Central memory CD8-positive, alpha-beta T cell (primary cell): ENCODE measurements around the gene ATP8A1.

Experiments used
- ATAC-seq: fragments of 150-1000 bp; cut with Tn5 transposase; replicated peaks from 2 replicates; pipeline ENCODE4 v1.10.0; 2022; ENCODE audit warnings: mild to moderate bottlenecking, moderate FRiP score, moderate number of reproducible peaks; ENCODE audit not compliant: poor library complexity, severe bottlenecking; ENCODE audit errors: extremely low read depth
- DNase-seq, 2 donors: peaks; one replicate each; pipeline ENCODE4 v3.0.0; 2021; ENCODE audit warnings: low spot score in 2 of 2
- H3K27ac Mint-ChIP-seq: one replicate; pipeline ENCODE4 v1.8.0; 2022; ENCODE audit warnings: low read depth, mild to moderate bottlenecking, moderate library complexity, mixed read lengths
- H3K27me3 Mint-ChIP-seq: one replicate; pipeline ENCODE4 v1.8.0; 2022; ENCODE audit warnings: mixed read lengths
- H3K36me3 Mint-ChIP-seq: one replicate; pipeline ENCODE4 v1.8.0; 2022; ENCODE audit warnings: mild to moderate bottlenecking, moderate library complexity, mixed read lengths; ENCODE audit not compliant: insufficient read depth
- H3K4me1 Mint-ChIP-seq: one replicate; pipeline ENCODE4 v1.8.0; 2022; ENCODE audit warnings: mixed read lengths
- H3K4me3 Mint-ChIP-seq: one replicate; pipeline ENCODE4 v1.8.0; 2022; ENCODE audit warnings: mild to moderate bottlenecking, moderate library complexity, mixed read lengths
- H3K9me3 Mint-ChIP-seq: one replicate; pipeline ENCODE4 v1.8.0; 2022; ENCODE audit warnings: mixed read lengths

Gene ATP8A1

GRCh38 chr4:42460043-42460442 lies 196.9 kb downstream of the ATP8A1 start:
- ATAC-seq, result no peak
- Mint-ChIP-seq H3K27ac (no peak overlapping the region), H3K36me3 (peaks cover 45% of the 10 kb centered on the region), H3K9me3 (no peaks in the 10 kb centered on the region), H3K27me3 (no peaks in the 10 kb centered on the region), H3K4me1 (peaks cover 10% of the 10 kb centered on the region), H3K4me3 (no peak overlapping the region)
- no peak for DNase-seq

GRCh38 chr4:42458657-42459056 lies 198.2 kb downstream of the ATP8A1 start:
- ATAC-seq, result no peak
- H3K9me3 Mint-ChIP-seq, result no peaks in the 10 kb centered on the region

GRCh38 chr4:42454755-42455420 lies 202.0 kb downstream of the ATP8A1 start:
- H3K9me3 Mint-ChIP-seq, result no peaks in the 10 kb centered on the region

More at GRCh38 chr4:42458657-42459056, 198.2 kb downstream of the ATP8A1 start:
- H3K27ac Mint-ChIP-seq, result no peak overlapping the region
- no peaks in the 10 kb centered on the region for H3K27me3 Mint-ChIP-seq
- DNase-seq, result no peak
- peaks cover 36% of the 10 kb centered on the region for H3K36me3 Mint-ChIP-seq
- H3K4me3 Mint-ChIP-seq, result no peak overlapping the region
- H3K4me1 Mint-ChIP-seq, result peaks cover 10% of the 10 kb centered on the region

GRCh38 chr4:42453612-42454011 lies 203.3 kb downstream of the ATP8A1 start:
- H3K4me1 Mint-ChIP-seq, result peaks cover 4% of the 10 kb centered on the region
- no peak for ATAC-seq
- peaks cover 23% of the 10 kb centered on the region for H3K36me3 Mint-ChIP-seq
- DNase-seq, result no peak
- H3K4me3 Mint-ChIP-seq, result no peak overlapping the region
- H3K9me3 Mint-ChIP-seq, result no peaks in the 10 kb centered on the region
- no peaks in the 10 kb centered on the region for H3K27me3 Mint-ChIP-seq
- no peak overlapping the region for H3K27ac Mint-ChIP-seq

More at GRCh38 chr4:42454755-42455420, 202.0 kb downstream of the ATP8A1 start:
- no peak overlapping the region for H3K27ac Mint-ChIP-seq
- H3K27me3 Mint-ChIP-seq, result no peaks in the 10 kb centered on the region
- peaks cover 4% of the 10 kb centered on the region for H3K4me1 Mint-ChIP-seq
- DNase-seq (no peak), ATAC-seq (no peak)
- H3K4me3 Mint-ChIP-seq, result no peak overlapping the region
- H3K36me3 Mint-ChIP-seq, result peaks cover 19% of the 10 kb centered on the region

GRCh38 chr4:42452823-42453222 lies 204.1 kb downstream of the ATP8A1 start:
- DNase-seq, result no peak
- Mint-ChIP-seq H3K4me3 (no peak overlapping the region), H3K36me3 (peaks cover 26% of the 10 kb centered on the region), H3K9me3 (no peaks in the 10 kb centered on the region), H3K4me1 (peaks cover 4% of the 10 kb centered on the region), H3K27me3 (no peaks in the 10 kb centered on the region), H3K27ac (peak overlapping the region; percentile 1)
- ATAC-seq, result no peak

- no peaks in the 10 kb centered on the region for H3K9me3 Mint-ChIP-seq
- H3K4me1 Mint-ChIP-seq, result peaks cover 4% of the 10 kb centered on the region
- DNase-seq (no peak), ATAC-seq (no peak)
- H3K36me3 Mint-ChIP-seq, result peaks cover 37% of the 10 kb centered on the region
- H3K27me3 Mint-ChIP-seq, result no peaks in the 10 kb centered on the region
- H3K4me3 Mint-ChIP-seq, result no peak overlapping the region
- no peak overlapping the region for H3K27ac Mint-ChIP-seq
Measured at GRCh38 chr4:42446823-42447222, 210.1 kb downstream of the ATP8A1 start.

GRCh38 chr4:42445038-42445437 lies 211.9 kb downstream of the ATP8A1 start:
- no peaks in the 10 kb centered on the region for H3K9me3 Mint-ChIP-seq
- ATAC-seq (no peak), DNase-seq (no peak)
- peaks cover 44% of the 10 kb centered on the region for H3K36me3 Mint-ChIP-seq
- H3K4me1 Mint-ChIP-seq, result no peaks in the 10 kb centered on the region
- no peaks in the 10 kb centered on the region for H3K27me3 Mint-ChIP-seq
- H3K4me3 Mint-ChIP-seq, result no peak overlapping the region
- H3K27ac Mint-ChIP-seq, result no peak overlapping the region

- ATAC-seq (no peak), DNase-seq (no peak)
- no peak overlapping the region for H3K4me3 Mint-ChIP-seq
- H3K36me3 Mint-ChIP-seq, result peaks cover 41% of the 10 kb centered on the region
- no peak overlapping the region for H3K27ac Mint-ChIP-seq
- H3K4me1 Mint-ChIP-seq, result no peaks in the 10 kb centered on the region
- no peaks in the 10 kb centered on the region for H3K9me3 Mint-ChIP-seq
- H3K27me3 Mint-ChIP-seq, result no peaks in the 10 kb centered on the region
Measured at GRCh38 chr4:42442601-42443000, 214.3 kb downstream of the ATP8A1 start.

- DNase-seq (no peak), ATAC-seq (no peak)
- Mint-ChIP-seq H3K36me3 (peaks cover 42% of the 10 kb centered on the region), H3K27ac (peak overlapping the region; percentile 75), H3K9me3 (no peaks in the 10 kb centered on the region), H3K4me1 (no peaks in the 10 kb centered on the region), H3K27me3 (no peaks in the 10 kb centered on the region), H3K4me3 (no peak overlapping the region)
Measured at GRCh38 chr4:42440083-42440482, 216.8 kb downstream of the ATP8A1 start.

- Mint-ChIP-seq H3K27ac (no peak overlapping the region), H3K4me3 (no peak overlapping the region), H3K36me3 (peaks cover 40% of the 10 kb centered on the region), H3K27me3 (no peaks in the 10 kb centered on the region), H3K9me3 (no peaks in the 10 kb centered on the region), H3K4me1 (no peaks in the 10 kb centered on the region)
- DNase-seq (no peak), ATAC-seq (no peak)
Measured at GRCh38 chr4:42436928-42437565, 219.9 kb downstream of the ATP8A1 start.

- Mint-ChIP-seq H3K36me3 (peaks cover 29% of the 10 kb centered on the region), H3K27ac (no peak overlapping the region)
- no peak for DNase-seq
Measured at GRCh38 chr4:42428036-42428435, 228.9 kb downstream of the ATP8A1 start.

GRCh38 chr4:42425146-42426065 lies 231.5 kb downstream of the ATP8A1 start:
- H3K9me3 Mint-ChIP-seq, result no peaks in the 10 kb centered on the region
- no peaks in the 10 kb centered on the region for H3K27me3 Mint-ChIP-seq
- H3K4me1 Mint-ChIP-seq, result peaks cover 11% of the 10 kb centered on the region
- ATAC-seq (no peak), DNase-seq (no peak)
- H3K36me3 Mint-ChIP-seq, result peaks cover 45% of the 10 kb centered on the region
- H3K4me3 Mint-ChIP-seq, result no peak overlapping the region
- no peak overlapping the region for H3K27ac Mint-ChIP-seq

More at GRCh38 chr4:42428036-42428435, 228.9 kb downstream of the ATP8A1 start:
- no peaks in the 10 kb centered on the region for H3K27me3 Mint-ChIP-seq
- H3K9me3 Mint-ChIP-seq, result no peaks in the 10 kb centered on the region
- peaks cover 15% of the 10 kb centered on the region for H3K4me1 Mint-ChIP-seq
- no peak overlapping the region for H3K4me3 Mint-ChIP-seq
- ATAC-seq, result no peak
